NCI-H1694 (cell line): Measurements from ENCODE around the gene ZNF407.

ENCODE experiments used
- DNase-seq: peaks from one replicate; lab custom pipeline; 2025; lab: John Stamatoyannopoulos, UW

ZNF407 gene

GRCh38 chr18:74828200-74828599, 230.5 kb downstream of the ZNF407 start:
- no peak for DNase-seq

GRCh38 chr18:74831571-74832250, 234.0 kb downstream of the ZNF407 start:
- no peak for DNase-seq

GRCh38 chr18:74832381-74832780, 234.7 kb downstream of the ZNF407 start:
- no peak for DNase-seq

GRCh38 chr18:74832999-74833398, 235.3 kb downstream of the ZNF407 start:
- DNase-seq = no peak

- no peak for DNase-seq
Observed at GRCh38 chr18:74834424-74835309, 237.0 kb downstream of the ZNF407 start.

- DNase-seq = no peak
Observed at GRCh38 chr18:74836296-74837139, 238.8 kb downstream of the ZNF407 start.

GRCh38 chr18:74840492-74841167, 243.0 kb downstream of the ZNF407 start:
- DNase-seq = no peak

- DNase-seq = no peak
Observed at GRCh38 chr18:74841248-74841647, 243.6 kb downstream of the ZNF407 start.

- no peak for DNase-seq
Observed at GRCh38 chr18:74849301-74849700, 251.6 kb downstream of the ZNF407 start.

- no peak for DNase-seq
Observed at GRCh38 chr18:74856434-74856833, 258.8 kb downstream of the ZNF407 start.

- peak; percentile 1 for DNase-seq
Observed at GRCh38 chr18:74856928-74857327, 259.3 kb downstream of the ZNF407 start.

GRCh38 chr18:74857901-74858300, 260.2 kb downstream of the ZNF407 start:
- no peak for DNase-seq

GRCh38 chr18:74861154-74861553, 263.5 kb downstream of the ZNF407 start:
- no peak for DNase-seq

- DNase-seq = no peak
Observed at GRCh38 chr18:74862094-74862493, 264.4 kb downstream of the ZNF407 start.

GRCh38 chr18:74866577-74866976, 268.9 kb downstream of the ZNF407 start:
- DNase-seq = no peak

GRCh38 chr18:74868461-74868860, 270.8 kb downstream of the ZNF407 start:
- DNase-seq = no peak

GRCh38 chr18:74869904-74870863, 272.5 kb downstream of the ZNF407 start:
- no peak for DNase-seq

- DNase-seq = no peak
Observed at GRCh38 chr18:74870950-74871349, 273.3 kb downstream of the ZNF407 start.

- no peak for DNase-seq
Observed at GRCh38 chr18:74873629-74874028, 276.0 kb downstream of the ZNF407 start.

- no peak for DNase-seq
Observed at GRCh38 chr18:74874351-74874750, 276.7 kb downstream of the ZNF407 start.
